Measurements from ENCODE around the gene AGXT2. TPM values are rescaled to one million over a fixed set of nuclear protein-coding genes. Genes with fewer than 3 reads are reported as not detected.
A peak's percentile ranks its signal among the peaks of the same experiment; 100 is the strongest.

AGXT2 gene
- total RNA-seq, 2 donors from 2014 or later: not detected

- no peak for DNase-seq (ENCODE audit: low spot score)
- peaks cover 11 to 13% of the 10 kb centered on the region in 2 donors for H3K27me3 Mint-ChIP-seq
- H3K27ac Mint-ChIP-seq: no peak overlapping the region
- peak in 1 of 2 donors; percentile 54 for ATAC-seq
- H3K4me3 Mint-ChIP-seq: no peak overlapping the region
- H3K36me3 Mint-ChIP-seq: no peaks in the 10 kb centered on the region
- H3K4me1 Mint-ChIP-seq (ENCODE audit: low read depth in 2 of 2): no peaks in the 10 kb centered on the region
- H3K9me3 Mint-ChIP-seq: no peaks in the 10 kb centered on the region
These were observed 31.3 kb downstream of the AGXT2 start for GRCh38 chr5:35016174-35017051.

GRCh38 chr5:35015063-35015462 is 32.7 kb downstream of the AGXT2 start:
- ATAC-seq (no peak), DNase-seq (ENCODE audit: low spot score) (no peak)
- Mint-ChIP-seq H3K4me1 (ENCODE audit: low read depth in 2 of 2) (no peaks in the 10 kb centered on the region), H3K27ac (no peak overlapping the region), H3K36me3 (no peaks in the 10 kb centered on the region), H3K9me3 (no peaks in the 10 kb centered on the region), H3K27me3 (peaks cover 11 to 14% of the 10 kb centered on the region in 2 donors), H3K4me3 (no peak overlapping the region)

- no peak overlapping the region for H3K4me3 Mint-ChIP-seq
- no peaks in the 10 kb centered on the region for H3K4me1 Mint-ChIP-seq (ENCODE audit: low read depth in 2 of 2)
- ATAC-seq (no peak), DNase-seq (ENCODE audit: low spot score) (no peak)
- H3K36me3 Mint-ChIP-seq: no peaks in the 10 kb centered on the region
- H3K27me3 Mint-ChIP-seq: peaks cover 21 to 25% of the 10 kb centered on the region in 2 donors
- H3K27ac Mint-ChIP-seq: no peak overlapping the region
- no peaks in the 10 kb centered on the region for H3K9me3 Mint-ChIP-seq
These were observed 35.0 kb downstream of the AGXT2 start for GRCh38 chr5:35012796-35013195.

DNA sequence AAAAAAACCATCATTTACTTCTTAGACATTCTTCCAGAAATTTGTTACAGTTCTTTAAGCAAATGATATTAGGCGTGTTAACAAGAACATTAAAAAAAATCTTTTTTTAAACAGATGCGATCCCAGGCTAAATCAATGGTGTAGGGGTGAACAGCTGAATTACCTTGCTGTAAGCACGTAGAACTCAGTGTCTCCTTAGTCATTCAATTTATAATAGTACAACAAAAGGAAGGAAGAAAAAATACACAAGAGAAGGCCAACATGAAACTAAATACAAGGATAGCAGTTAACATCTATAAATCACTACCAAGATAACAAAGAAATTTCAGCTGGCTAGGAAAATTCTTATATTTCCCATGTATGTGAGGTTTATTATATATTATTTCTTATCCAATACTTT is 35.4 kb downstream of the AGXT2 start:
- no peaks in the 10 kb centered on the region for H3K36me3 Mint-ChIP-seq
- no peak overlapping the region for H3K27ac Mint-ChIP-seq

GRCh38 chr5:35010676-35011075 is 37.1 kb downstream of the AGXT2 start:
- no peaks in the 10 kb centered on the region for H3K9me3 Mint-ChIP-seq
- H3K27me3 Mint-ChIP-seq: peaks cover 17 to 18% of the 10 kb centered on the region in 2 donors
- no peak for ATAC-seq
- H3K4me1 Mint-ChIP-seq (ENCODE audit: low read depth in 2 of 2): no peaks in the 10 kb centered on the region
- DNase-seq (ENCODE audit: low spot score): no peak
- H3K4me3 Mint-ChIP-seq: no peak overlapping the region
- no peak overlapping the region for H3K27ac Mint-ChIP-seq
- no peaks in the 10 kb centered on the region for H3K36me3 Mint-ChIP-seq

More for the DNA sequence above, 35.4 kb downstream of the AGXT2 start:
- Mint-ChIP-seq H3K27me3 (peaks cover 20 to 21% of the 10 kb centered on the region in 2 donors), H3K4me3 (no peak overlapping the region), H3K9me3 (no peaks in the 10 kb centered on the region), H3K4me1 (ENCODE audit: low read depth in 2 of 2) (no peaks in the 10 kb centered on the region)
- DNase-seq (ENCODE audit: low spot score) (no peak), ATAC-seq (no peak)

GRCh38 chr5:35009657-35010056 is 38.1 kb downstream of the AGXT2 start:
- DNase-seq (ENCODE audit: low spot score) (no peak), ATAC-seq (no peak)
- H3K36me3 Mint-ChIP-seq: no peaks in the 10 kb centered on the region
- no peak overlapping the region for H3K4me3 Mint-ChIP-seq
- H3K4me1 Mint-ChIP-seq (ENCODE audit: low read depth in 2 of 2): no peaks in the 10 kb centered on the region
- H3K27me3 Mint-ChIP-seq: peaks cover 21% of the 10 kb centered on the region in 2 donors
- H3K27ac Mint-ChIP-seq: no peak overlapping the region
- H3K9me3 Mint-ChIP-seq: no peaks in the 10 kb centered on the region

- H3K27ac Mint-ChIP-seq: no peak overlapping the region
- H3K27me3 Mint-ChIP-seq: peaks cover 22 to 27% of the 10 kb centered on the region in 2 donors
- H3K9me3 Mint-ChIP-seq: no peaks in the 10 kb centered on the region
- no peaks in the 10 kb centered on the region for H3K4me1 Mint-ChIP-seq (ENCODE audit: low read depth in 2 of 2)
- H3K4me3 Mint-ChIP-seq: no peak overlapping the region
- no peaks in the 10 kb centered on the region for H3K36me3 Mint-ChIP-seq
- no peak for ATAC-seq
- no peak for DNase-seq (ENCODE audit: low spot score)
These were observed 38.7 kb downstream of the AGXT2 start for GRCh38 chr5:35009019-35009418.

GRCh38 chr5:35004771-35005170 is 43.0 kb downstream of the AGXT2 start:
- DNase-seq (ENCODE audit: low spot score) (no peak), ATAC-seq (no peak)
- Mint-ChIP-seq H3K36me3 (no peaks in the 10 kb centered on the region), H3K27ac (no peak overlapping the region), H3K27me3 (peaks cover 27 to 41% of the 10 kb centered on the region in 2 donors), H3K4me1 (ENCODE audit: low read depth in 2 of 2) (no peaks in the 10 kb centered on the region), H3K4me3 (no peak overlapping the region), H3K9me3 (no peaks in the 10 kb centered on the region)

DNA sequence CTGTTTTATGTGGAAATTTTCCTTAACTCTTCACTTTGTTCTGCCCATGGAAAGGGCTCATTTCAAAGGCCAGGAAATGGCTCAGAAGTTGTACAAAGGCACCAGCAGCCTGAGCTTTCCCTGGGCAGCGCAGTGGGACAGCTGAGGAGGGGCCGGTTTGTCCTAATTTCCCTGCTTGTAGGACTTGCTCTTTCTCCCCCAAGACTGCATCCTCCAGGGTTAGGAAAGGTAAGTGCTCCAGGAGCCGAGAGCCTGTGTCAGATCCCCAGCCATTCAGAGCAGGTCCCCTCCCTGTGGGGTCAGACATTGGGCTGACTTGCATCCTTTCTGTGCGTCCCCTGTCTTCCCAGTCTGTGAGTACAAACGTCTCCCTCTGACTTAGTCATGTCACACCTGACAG is 43.5 kb downstream of the AGXT2 start:
- Mint-ChIP-seq H3K4me1 (ENCODE audit: low read depth in 2 of 2) (no peaks in the 10 kb centered on the region), H3K27me3 (peaks cover 27 to 38% of the 10 kb centered on the region in 2 donors), H3K27ac (no peak overlapping the region), H3K9me3 (no peaks in the 10 kb centered on the region), H3K4me3 (no peak overlapping the region), H3K36me3 (no peaks in the 10 kb centered on the region)
- ATAC-seq (no peak), DNase-seq (ENCODE audit: low spot score) (no peak)

GRCh38 chr5:35003018-35003957 is 44.5 kb downstream of the AGXT2 start:
- H3K27ac Mint-ChIP-seq: no peak overlapping the region
- H3K27me3 Mint-ChIP-seq: peaks cover 27 to 30% of the 10 kb centered on the region in 2 donors
- H3K4me1 Mint-ChIP-seq (ENCODE audit: low read depth in 2 of 2): no peaks in the 10 kb centered on the region
- DNase-seq (ENCODE audit: low spot score): no peak
- H3K36me3 Mint-ChIP-seq: no peaks in the 10 kb centered on the region
- H3K4me3 Mint-ChIP-seq: no peak overlapping the region
- no peaks in the 10 kb centered on the region for H3K9me3 Mint-ChIP-seq
- ATAC-seq: peak; percentile 60 to 69

DNA sequence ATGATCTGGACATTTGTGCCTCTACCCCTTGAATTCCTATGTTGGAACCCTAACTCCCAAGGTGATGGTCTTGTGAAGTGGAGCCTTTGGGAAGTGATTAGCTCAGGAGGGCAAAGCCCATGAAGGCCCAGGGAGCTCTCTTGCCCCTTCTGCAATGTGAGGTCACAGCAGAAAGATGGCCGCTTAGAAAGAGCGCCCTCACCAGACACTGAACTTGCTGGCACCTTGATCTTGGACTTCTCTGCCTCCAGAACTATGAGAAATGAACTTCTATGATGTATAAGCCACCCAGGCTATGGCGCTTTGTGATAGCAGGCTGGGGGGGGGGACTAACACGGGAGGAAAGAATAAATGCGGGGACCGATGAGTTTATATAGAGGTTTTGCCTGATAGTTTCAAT is 45.3 kb downstream of the AGXT2 start:
- DNase-seq (ENCODE audit: low spot score): no peak
- ATAC-seq: no peak
- Mint-ChIP-seq H3K4me1 (ENCODE audit: low read depth in 2 of 2) (no peaks in the 10 kb centered on the region), H3K36me3 (no peaks in the 10 kb centered on the region), H3K4me3 (no peak overlapping the region), H3K9me3 (no peaks in the 10 kb centered on the region), H3K27me3 (peaks cover 23 to 30% of the 10 kb centered on the region in 2 donors), H3K27ac (no peak overlapping the region)

DNA sequence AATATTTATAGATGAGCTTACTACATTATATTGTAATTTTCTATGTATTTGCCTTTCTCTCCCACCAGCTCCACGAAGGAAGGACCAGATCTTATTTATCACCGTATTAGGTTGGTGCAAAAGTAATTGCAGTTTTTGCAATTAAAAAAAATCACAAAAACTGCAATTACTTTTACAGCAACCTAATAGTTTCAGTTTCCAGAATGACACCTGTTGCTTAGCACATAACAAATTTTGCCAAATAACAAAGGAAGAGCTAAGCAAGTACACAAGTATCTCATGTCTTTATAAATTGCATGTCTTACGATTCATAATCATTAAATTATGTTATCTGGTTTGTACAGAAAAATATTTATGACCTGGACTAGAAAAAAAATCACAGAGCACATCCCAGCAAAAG is 45.9 kb downstream of the AGXT2 start:
- Mint-ChIP-seq H3K4me3 (no peak overlapping the region), H3K9me3 (no peaks in the 10 kb centered on the region), H3K4me1 (ENCODE audit: low read depth in 2 of 2) (no peaks in the 10 kb centered on the region), H3K27ac (no peak overlapping the region), H3K36me3 (no peaks in the 10 kb centered on the region), H3K27me3 (peaks cover 23 to 30% of the 10 kb centered on the region in 2 donors)
- DNase-seq (ENCODE audit: low spot score): no peak
- no peak for ATAC-seq

DNA sequence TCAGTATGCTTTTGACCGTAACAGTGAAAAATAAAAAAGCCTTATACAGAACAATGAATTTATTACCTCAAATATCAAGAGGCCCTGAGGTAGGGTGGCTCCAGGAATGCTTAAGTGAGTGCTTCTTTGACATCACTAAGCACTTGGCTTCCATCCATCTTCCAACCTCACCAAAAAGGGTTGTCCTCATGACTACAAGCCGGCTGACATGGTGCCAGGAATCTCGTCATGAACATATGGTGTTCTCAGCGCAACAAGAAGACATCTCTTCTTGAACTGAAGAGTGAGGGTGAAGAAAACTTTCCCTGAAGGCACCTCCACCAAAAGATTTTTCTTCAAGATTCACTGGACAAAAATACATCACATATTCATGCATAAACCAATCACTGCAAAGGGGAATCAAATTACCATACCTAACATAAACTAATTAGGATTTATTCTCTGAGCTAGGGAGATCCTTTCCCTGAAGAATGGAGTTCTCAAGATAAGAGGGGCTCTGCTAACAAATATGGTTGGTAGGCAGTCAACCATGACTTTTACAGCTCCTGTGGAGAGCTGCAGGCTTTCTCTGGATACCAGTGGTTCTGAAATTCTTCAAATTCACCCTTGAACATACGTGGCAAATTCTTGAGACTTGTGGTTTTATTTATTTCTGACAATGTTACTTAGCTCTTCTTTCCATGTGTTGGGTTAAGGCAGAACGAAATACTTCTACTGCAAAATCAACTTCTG is 49.5 kb downstream of the AGXT2 start:
- Mint-ChIP-seq H3K27ac (no peak overlapping the region), H3K4me3 (no peak overlapping the region), H3K9me3 (no peaks in the 10 kb centered on the region), H3K36me3 (no peaks in the 10 kb centered on the region), H3K27me3 (peaks cover 26 to 37% of the 10 kb centered on the region in 2 donors), H3K4me1 (ENCODE audit: low read depth in 2 of 2) (no peaks in the 10 kb centered on the region)
- DNase-seq (ENCODE audit: low spot score) (no peak), ATAC-seq (no peak)

All from natural killer cell treated with Interleukin-12 subunit alpha and Interleukin-12 subunit beta and Interleukin-15 and Interleukin-18, amount 100 ng/mL, for 72 hours (primary cell).